Fibroblast of skin of back (primary cell): ENCODE results near the gene ARHGEF6.
A peak's percentile ranks its signal among the peaks of the same experiment; 100 is the strongest.
"Not testable (repeated sequence)": the region's sequence is repeated elsewhere in the genome, so short reads cannot be mapped to it uniquely, and the experiment has no call there.

Experiments
- DNase-seq: peaks from one replicate; pipeline ENCODE4 v3.0.0-alpha.2; 2013

Gene ARHGEF6

DNA sequence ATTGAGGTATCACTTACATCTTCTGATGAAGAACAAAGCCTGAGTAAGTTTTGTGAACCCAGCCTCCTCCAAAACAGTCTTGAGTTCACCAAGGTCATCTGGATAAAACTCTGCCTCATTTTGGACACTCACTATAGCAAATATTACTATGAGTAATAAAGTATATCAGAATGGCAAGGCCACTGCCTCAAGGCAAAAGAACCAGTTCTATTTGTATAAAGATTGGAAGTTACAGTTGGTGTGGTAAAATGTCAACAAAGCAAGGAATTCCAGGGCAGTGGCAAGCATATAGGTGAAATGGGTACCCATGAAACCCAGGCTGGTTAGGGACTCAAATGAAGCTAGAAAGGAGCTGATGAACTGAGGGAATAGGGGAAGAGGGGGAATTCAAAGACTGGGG lies 2.4 kb upstream of the ARHGEF6 start:
- no peak for DNase-seq

DNA sequence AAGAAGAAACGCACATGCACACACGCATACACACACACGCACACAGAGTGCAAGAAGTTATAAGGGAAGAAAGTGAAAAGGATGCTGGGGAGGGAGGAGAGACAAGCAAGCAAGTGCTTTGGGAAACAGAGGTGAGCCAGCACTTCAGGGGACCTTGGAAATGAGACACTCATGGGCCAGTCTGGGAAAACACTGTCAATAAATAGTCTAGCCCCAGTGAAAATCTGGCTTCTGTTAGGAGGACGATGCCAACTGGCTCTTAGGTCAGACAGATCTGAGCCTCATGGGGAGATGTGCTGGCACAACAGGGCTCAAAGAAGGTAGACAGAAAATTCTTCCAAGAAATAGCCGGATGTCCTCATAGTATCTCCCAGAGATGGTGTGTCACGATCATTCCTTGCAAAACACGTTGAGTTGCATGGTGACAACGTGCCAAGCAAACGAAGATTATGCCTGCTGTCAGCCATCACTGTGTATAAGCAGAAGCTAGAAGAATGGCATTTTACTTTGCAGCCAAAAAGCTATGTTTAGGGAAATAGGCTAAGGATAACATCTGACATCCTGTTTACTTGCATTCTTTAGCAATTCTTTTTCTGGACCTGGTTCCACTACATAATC lies 557 bp upstream of the ARHGEF6 start:
- DNase-seq = no peak

DNA sequence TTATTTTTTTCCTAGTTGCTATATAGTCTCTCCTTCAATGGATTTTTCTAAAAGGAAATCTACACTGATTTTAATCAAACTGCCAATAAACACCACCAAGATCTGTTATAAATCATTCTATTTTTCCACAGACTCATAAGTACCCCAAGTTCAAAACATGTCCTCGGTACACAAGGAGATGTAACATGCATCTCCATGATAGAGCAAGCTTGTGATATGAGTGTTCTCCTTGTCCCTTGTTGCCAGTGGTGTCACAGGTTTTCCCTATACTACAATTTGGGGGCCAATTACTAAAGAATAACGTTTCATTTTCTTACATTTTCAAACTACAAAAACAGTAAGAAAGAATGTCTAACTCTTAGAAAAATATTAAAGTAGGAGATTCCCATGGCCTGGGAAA lies 491 bp downstream of the ARHGEF6 start:
- no peak for DNase-seq

DNA sequence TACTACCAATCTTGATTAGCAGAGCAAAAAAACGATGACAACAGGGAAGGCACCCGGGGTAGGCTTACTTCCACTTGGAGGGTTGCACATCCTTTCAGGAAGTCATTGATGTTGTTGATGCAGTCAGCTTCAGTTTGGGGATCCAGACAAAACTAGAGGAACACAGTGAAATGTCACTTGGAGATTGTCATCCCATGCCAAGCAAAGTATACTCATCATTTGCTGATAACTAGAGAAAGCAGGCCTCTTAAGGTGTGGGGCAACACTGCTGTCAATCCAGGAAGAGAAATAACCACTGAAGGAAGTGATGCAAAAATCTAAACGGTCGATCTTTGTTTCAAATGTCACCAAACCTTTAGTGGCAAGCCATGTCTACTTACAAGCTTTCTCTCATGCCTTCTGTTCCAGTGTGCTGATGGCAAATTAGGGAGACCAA lies 1.4 kb downstream of the ARHGEF6 start:
- DNase-seq = no peak

DNA sequence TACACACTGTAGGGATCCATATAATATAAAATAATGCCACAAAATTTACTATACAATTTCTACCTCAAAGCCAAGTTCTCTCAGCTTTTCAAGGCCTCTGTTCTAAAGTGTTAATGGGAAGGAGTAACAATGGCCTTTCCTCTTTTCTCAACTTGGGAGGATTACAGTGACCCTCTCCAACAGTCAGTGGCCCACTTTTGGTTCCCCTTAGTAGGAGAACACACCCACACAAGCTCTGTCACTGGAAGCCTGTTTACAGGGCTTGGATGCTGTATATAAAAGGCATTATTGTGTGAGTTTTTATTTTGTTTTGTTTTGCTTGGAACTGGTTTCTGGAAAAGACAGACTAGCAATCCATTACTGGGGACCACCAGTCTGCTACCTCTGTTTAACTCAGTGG lies 1.8 kb downstream of the ARHGEF6 start:
- no peak for DNase-seq

DNA sequence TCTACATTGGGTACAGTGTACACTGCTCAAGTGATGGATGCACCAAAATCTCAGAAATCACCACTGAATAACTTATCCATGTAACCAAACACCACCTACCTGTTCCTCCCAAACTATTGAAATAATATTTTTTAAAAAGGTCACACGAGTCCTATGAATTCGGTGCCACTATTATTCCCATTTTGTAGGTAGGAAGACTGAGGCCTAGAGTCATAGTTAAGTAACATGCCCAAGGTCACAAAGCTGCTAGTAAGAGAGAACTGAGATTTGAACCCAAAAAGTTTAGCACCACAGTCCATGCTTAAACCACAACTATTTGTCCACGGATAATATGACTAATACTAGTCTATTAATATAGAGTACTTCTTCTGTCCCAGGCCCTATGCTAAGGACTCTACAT lies 2.7 kb downstream of the ARHGEF6 start:
- no peak for DNase-seq

DNA sequence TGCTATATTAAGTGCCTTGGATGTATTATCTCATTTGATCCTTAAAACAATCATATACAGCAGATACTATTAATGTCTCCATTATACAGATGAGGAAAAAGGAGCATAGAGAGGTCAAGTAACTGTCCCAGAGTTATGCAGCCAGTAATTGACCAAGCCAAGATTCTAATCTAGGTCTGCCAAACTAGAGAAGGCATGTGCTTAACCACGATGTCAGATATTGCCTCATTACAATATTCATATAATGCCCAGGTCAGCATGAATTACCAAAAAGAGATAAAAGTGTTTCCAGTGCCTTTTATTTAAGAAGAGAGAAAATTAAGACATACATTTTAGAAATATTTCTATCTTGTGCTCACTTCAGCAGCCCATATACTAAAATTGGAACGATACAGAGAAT lies 7.1 kb downstream of the ARHGEF6 start:
- no peak for DNase-seq

DNA sequence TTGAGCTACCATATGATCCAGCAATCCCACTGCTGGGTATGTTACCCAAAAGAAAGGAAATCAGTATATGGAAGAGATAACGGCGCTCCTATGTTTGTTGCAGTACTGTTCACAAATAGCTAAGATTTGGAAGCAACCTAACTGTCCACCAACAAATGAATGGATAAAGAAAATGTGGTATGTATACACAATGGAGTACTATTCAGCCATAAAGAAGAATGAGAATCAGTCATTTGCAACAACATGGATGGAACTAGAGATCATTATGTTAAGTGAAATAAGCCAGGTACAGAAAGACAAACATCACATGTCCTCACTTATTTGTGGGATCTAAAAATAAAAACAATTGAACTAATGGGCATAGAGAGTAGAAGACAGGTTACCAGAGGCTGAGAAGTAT lies 8.9 kb downstream of the ARHGEF6 start:
- DNase-seq = not testable (repeated sequence)

DNA sequence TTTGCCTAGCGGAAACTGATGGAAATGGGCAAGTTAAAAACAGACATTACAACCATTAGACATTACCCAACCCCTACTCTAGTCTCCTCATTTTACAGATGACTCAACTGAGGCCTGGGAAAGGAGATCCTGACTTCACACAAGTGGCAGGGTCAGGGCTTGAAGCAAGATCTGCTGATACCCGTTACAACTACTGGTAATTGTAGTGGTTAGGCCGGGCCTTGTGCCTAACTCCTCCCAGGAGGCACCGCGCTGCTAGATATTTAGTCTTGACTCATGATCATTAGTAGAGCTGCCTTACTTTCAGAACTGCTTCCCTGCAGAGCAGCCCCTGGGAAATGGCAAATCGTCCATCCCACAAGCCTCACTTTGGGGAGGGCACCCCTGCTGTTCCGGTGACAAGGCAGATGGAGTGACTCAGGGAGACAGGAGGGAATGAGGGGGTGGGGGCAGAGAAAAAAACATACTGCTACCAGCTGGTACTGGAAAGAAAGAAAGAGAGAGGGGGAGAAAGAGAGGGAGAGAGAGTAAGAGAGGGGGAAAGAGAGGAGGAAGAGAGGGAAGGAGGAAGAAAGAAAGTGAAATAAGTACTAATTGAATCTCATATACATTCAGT lies 12.2 kb downstream of the ARHGEF6 start:
- peak; percentile 91 for DNase-seq

DNA sequence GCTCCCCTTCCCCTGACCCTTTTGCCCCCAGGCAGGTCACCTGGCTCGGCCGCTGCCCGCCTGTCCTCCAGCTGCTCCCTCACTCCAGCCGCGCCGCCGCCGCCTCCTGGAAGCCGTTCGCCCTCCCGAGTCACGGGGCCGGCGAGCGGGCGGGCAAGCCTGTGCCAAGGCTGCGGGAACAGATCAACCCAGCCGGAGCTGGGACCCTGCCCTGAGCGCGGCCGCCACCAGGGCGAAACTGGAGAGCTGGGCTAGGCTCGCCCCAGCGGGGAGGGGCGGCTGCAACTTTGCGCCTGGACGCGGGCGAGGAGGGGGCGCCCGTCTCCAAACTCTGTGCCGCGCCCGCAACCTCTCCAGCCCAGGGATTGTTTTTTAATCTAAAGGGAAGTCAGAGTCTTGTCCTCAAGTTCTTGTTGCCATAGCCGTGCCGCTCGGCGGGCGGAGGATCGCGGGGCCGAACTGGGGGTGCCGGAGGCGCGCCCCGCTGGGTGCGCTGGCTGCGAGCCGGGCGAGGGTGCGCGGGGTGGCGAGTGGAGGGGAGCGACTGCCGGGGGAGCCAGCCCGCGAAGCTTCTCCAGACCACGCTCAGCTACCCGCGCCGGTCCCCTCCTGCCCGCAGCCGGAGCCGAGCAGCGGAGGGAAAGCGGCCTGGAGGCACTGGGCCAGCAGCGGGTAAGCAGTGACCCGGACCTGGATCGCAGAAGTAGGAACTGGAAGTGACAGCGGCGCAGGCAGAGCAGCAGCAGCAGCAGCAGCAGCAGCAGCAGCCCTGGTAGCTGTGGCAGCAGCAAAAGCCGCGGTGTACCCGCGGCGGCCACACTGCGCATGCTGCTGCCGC lies 13.4 kb downstream of the ARHGEF6 start:
- DNase-seq = peak; percentile 65

DNA sequence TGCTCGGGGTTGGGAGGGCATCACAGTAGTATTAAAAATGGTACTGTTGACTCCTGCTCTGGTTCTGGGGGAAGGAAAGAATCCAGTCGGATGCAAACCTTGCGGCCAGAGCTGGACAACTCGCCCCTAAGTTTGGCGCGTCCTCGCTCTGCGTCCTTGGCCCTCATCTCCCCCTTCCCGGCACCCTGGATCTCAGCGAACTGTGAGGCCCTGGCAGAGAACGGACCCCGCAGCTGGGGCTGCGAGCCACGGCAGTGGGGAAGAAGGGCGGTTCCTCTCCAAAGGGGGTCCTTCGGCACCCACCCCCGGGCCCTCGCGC lies 14.0 kb downstream of the ARHGEF6 start:
- no peak for DNase-seq

DNA sequence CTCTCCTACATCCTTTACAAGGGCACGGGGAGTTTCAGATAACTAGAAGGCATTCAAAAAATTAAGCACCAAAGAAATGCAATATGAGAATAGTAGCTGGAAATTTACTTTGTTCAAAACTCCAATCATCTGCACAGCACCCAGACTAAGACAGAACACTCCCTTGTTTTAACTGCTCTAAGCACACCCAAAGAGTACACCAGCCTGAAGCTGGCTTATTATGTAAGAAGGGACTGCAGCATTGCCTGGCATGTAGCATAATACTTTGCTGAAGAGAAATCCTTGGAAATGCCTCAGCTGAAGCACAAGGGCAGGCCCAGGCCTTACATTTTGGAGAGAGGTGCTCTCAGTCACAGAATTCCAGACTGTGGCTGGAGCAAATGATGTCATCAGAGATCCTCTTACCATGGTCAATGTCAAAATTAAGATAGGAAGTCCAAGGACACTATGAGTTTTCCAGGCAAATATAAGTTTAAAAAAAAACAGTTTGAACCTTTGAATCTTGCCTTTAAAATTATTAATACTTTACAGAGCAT lies 14.8 kb downstream of the ARHGEF6 start:
- no peak for DNase-seq

DNA sequence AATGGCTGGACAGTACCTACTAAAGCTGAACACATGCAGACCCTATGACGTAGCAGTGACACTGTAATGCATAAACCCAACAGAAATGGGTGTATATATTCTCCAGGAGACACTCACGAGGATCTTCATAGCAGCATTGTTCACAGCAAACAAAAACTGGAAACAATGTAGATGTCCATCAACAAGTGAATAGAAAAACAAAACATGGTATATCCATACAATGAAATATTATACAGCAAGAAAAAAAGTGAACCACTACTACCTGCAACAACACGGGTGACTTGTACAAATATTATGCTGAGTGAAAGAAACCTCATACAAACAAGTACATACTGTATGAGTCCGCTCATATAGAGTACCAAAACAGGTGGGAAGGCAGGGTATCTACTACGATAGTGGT lies 16.5 kb downstream of the ARHGEF6 start:
- DNase-seq = no peak

DNA sequence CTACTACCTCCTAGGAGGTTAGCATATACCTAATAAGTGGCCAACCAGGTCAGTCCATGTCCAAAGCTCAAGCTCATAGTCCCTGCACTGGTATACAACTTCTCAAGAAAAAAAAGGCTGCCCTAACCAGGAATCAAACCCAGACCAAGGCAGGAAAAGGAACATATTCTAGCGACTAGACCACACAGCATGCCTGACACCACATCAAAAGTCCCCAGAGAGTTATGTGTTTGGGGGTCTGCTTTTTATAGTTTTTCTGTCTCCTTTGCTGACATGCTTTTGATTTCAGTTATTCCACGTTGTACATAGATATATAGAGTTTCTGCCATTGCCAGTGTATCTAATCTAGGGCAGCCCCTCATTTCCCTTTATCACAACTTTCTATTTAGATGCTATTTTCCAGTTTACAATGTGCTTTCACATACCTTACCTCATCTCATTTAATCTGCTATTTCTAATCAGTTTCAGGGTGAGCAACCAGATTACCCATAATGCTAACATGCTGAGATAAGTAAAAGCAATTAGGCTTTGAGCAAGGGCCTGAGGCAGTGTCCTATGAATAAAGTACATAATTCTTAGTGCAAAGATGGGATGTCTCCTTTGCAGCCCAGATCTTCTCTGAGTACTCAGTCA lies 17.8 kb downstream of the ARHGEF6 start:
- no peak for DNase-seq

DNA sequence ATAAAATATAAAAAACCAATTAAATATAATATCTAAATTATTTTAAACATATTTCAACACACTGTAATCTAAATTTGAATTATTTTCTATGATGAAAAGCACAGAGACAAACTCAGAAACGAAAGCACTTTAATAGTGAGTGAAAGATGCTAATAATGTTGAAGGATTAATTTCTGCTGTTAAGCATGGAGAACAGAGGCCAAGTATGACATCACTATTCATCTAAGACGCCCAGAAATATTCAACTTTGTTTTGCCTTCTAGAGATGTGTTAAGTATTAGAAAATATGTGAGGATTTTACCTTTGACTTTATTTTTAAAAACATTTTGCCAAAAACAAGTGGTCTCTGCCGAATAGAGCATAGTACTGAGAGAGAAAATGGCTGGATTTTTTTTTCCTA lies 19.3 kb downstream of the ARHGEF6 start:
- no peak for DNase-seq

DNA sequence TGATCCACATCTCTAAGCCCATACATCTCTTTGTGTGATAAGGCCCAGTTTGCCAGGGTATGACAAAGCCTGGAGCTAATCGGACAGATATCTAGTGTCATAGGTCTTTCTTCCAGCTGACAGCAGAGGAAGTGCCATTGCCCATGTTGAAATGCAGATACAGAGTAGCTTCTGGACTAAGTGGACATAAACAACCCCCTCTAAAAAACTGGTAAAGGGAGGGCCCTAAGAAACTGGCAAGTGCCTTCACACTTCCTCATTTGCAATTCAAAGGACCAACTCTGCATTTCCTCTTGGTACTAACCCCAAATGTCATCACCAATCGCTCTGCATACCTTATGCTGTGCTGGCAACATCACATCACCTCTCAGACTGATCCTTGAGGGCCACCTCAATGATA lies 20.8 kb downstream of the ARHGEF6 start:
- no peak for DNase-seq

DNA sequence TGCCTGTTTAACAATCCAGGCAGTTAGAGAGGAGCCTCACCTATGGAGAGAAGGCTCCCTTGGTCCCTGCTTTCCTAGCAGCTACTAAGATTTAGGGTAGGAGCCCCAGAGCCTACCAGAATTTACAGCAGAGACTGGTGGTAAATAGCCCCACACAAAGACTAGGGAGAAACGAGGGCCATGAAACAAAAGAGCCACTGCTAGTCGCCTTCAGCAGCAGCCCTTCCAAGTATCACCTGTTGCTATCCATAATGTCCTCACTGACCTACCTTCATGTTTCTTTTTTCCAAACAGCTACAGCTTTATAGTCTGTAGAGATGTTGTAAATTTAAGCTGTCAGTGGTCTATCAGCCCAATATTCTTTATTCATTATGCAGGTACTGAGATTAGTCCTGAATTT lies 25.3 kb downstream of the ARHGEF6 start:
- DNase-seq = no peak

DNA sequence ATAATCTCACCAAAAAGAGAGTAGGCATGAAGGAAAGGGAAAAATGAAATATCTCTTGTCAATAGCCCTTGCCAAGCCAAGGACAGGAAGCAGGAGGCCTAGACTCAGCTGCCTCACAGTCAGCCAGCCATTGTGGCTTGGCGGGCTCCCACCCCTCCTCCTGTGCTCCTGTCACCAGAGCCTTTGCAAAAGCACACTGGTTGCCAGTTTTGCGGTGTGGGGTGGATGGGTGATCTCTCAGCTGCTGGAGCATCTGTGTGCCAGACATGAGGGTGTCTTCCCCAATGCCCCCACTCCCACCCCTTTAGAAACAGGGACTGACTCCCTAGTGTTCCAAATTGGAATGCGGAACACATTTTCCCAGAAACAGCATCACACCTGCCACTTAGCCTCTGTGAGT lies 26.1 kb downstream of the ARHGEF6 start:
- DNase-seq = no peak

DNA sequence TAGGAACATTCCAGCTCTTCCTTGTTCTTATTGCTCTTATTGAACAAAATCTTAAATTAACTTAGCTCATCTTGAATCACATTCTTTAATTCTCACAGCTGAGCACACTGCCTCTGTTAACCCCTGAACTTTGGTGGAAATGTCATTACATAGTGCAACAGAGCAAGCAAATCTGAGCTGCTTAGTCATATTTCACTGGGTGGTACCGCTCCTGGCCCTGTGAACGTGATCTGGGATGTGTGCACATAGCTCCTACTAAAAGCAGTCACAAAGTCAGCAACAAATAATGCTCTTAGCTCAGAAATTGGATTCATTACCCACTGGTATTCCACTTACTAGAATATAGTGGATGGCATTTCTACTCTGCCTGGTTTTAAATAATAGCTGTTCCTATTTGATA lies 27.9 kb downstream of the ARHGEF6 start:
- peak; percentile 45 for DNase-seq

DNA sequence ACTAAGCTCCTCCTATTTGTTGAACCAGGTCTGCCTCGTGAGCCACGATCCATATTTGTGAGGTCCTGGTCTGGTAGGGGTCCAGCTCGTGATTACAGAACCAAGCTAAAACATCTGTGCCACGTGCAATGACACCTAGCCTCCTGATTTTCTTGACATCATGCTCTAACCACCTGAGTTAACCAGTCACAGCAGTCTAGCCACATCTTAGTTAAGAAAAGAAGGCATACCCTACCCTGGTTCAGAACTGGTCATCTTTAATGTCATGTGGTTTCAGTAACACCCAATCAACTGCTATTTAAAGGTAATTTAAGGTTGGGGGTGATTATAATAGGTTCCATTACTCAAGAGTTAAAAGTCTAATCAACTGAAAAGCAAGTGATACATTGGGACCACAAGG lies 28.4 kb downstream of the ARHGEF6 start:
- no peak for DNase-seq

DNA sequence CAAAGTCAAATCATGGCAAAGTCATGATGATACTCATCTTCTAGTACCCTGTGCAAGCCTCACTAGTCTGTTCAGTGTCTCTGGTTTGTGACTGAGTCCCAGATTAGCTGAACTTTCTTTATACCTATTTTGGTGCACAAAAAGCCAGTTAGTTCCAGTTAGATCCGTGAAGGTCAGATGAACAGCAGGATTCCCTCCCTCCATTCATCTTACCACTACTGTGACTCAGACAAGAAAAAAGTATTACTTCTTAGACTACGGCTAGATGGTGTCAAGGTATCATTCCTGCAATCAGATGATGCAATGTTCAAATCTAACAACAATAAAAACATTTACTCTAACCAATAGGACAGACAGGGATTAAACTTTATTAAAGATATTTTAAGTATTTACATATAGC lies 30.4 kb downstream of the ARHGEF6 start:
- DNase-seq = no peak

DNA sequence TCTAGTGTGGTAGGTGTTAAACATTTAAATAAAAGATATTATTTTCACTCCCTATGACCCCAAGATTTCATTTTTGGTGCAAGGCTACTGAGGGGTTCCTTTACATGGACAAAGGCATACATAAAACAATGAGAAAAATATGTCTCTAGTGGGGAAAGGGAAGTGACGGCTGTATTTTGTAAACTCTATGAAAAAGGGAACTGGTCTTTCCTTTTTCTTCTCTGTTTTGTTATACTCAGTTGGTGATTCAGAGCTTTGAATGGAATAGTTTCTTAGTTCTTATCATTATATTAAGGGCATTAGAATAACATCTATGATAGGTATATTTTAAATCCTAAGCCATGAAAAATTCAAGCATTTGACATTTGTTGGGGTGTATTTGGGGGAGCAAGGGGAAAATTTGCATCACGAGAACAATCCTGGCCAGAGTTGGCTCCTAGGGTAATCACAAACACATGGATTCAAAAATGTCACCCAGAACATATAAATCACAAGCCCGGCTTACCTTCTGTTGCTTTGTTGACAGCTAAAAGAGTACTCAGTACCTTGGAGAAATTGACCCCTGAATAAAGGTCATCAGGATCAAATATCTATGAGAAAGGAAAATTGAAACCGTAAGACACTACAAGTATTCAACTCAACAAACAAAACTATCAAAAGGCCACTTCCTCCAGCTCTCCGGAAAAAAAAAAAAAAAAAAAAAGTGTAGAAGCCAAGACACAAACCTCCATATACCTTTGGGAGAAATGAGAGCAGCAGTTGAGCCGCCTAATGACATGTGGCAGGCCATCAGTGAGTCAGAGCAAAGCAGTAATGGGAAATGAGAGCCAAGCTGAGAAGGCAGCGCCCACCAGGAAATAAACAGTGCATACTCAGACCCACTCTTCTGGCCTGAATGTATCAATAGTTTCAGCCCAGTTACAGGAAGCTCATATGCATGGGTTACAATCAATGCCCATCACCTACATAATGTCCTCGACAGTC lies 33.4 kb downstream of the ARHGEF6 start:
- DNase-seq = no peak
